Osteoblast (primary cell): ENCODE measurements around the gene RBM33. TPM values are rescaled to one million over a fixed set of nuclear protein-coding genes. Genes with fewer than 3 reads are reported as not detected.

ENCODE experiments used
- DNase-seq: peaks from one replicate; pipeline ENCODE4 v3.0.0; 2011; ENCODE audit warnings: low spot score, mixed read lengths; ENCODE audit not compliant: insufficient read length; ENCODE audit errors: missing footprints
- H2AFZ ChIP-seq: 2 replicates; pipeline ENCODE4 v1.6.0; 2011; ENCODE audit warnings: mild to moderate bottlenecking, low read length
- H3K27ac ChIP-seq: 2 replicates; pipeline ENCODE4 v1.5.1; 2011; ENCODE audit warnings: mild to moderate bottlenecking, low read depth, low read length, moderate library complexity
- H3K27me3 ChIP-seq: 2 replicates; pipeline ENCODE4 v1.6.0; 2012; ENCODE audit warnings: mild to moderate bottlenecking, control low read depth, inconsistent platforms, low read length, moderate library complexity; ENCODE audit not compliant: insufficient read depth
- H3K36me3 ChIP-seq: 2 replicates; pipeline ENCODE4 v1.5.1; 2011; ENCODE audit warnings: mild to moderate bottlenecking, low read length, control low read depth, moderate library complexity; ENCODE audit not compliant: insufficient read depth
- H3K4me1 ChIP-seq: 2 replicates; pipeline ENCODE4 v1.5.1; 2011; ENCODE audit warnings: mild to moderate bottlenecking, low read length, control low read depth, moderate library complexity; ENCODE audit not compliant: insufficient read depth
- H3K4me2 ChIP-seq: 2 replicates; pipeline ENCODE4 v1.6.0; 2011; ENCODE audit warnings: mild to moderate bottlenecking, low read length; ENCODE audit not compliant: insufficient read depth
- H3K4me3 ChIP-seq: fragments of 200-600 bp; sonication (generic); 3 replicates; pipeline ENCODE4 v1.5.1; 2012; ENCODE audit warnings: mild to moderate bottlenecking, low read length, inconsistent platforms; ENCODE audit not compliant: insufficient read depth
- H3K79me2 ChIP-seq: 2 replicates; pipeline ENCODE4 v1.6.0; 2012; ENCODE audit warnings: mild to moderate bottlenecking, low read length, control low read depth, inconsistent platforms; ENCODE audit not compliant: insufficient read depth
- H3K9me3 ChIP-seq: 2 replicates; pipeline ENCODE4 v1.5.1; 2011; ENCODE audit warnings: low read depth, low read length, control low read depth
- H4K20me1 ChIP-seq: 2 replicates; pipeline ENCODE4 v1.6.0; 2012; ENCODE audit warnings: mild to moderate bottlenecking, low read length, control low read depth; ENCODE audit not compliant: insufficient read depth
- CTCF ChIP-seq: IDR thresholded peaks from 2 replicates; pipeline ENCODE4 v1.5.1; 2011; ENCODE audit warnings: mild to moderate bottlenecking, low read depth, low read length, moderate library complexity; ENCODE audit errors: extremely low read depth
- total RNA-seq: library from RNA; depleted of rRNA; stranded (reverse); fragments of >200 nt; gene quantifications from 2 replicates; pipeline ENCODE4 v1.2.3, GENCODE V29; 2012

Gene RBM33
- total RNA-seq, 1 donor: 27.5 TPM

- peaks cover 31% of the 10 kb centered on the region for H3K27me3 ChIP-seq
- no peak overlapping the region for H3K4me2 ChIP-seq
- no peaks in the 10 kb centered on the region for H3K4me1 ChIP-seq
- peak; percentile 89 for DNase-seq
- TF ChIP-seq CTCF: no peak
- no peaks in the 10 kb centered on the region for H3K36me3 ChIP-seq
- H2AFZ ChIP-seq: no peak overlapping the region
- no peaks in the 10 kb centered on the region for H4K20me1 ChIP-seq
- H3K4me3 ChIP-seq: no peak overlapping the region
- no peak overlapping the region for H3K27ac ChIP-seq
- H3K79me2 ChIP-seq: no peaks in the 10 kb centered on the region
- H3K9me3 ChIP-seq: no peaks in the 10 kb centered on the region
Measured at GRCh38 chr7:155797262-155798250, 153.1 kb downstream of the RBM33 start.

- no peak for TF ChIP-seq CTCF
- Histone ChIP-seq H3K27ac (no peak overlapping the region), H3K27me3 (peaks cover 42% of the 10 kb centered on the region), H3K9me3 (no peaks in the 10 kb centered on the region), H3K36me3 (no peaks in the 10 kb centered on the region), H3K4me2 (peak overlapping the region; percentile 40), H3K79me2 (no peaks in the 10 kb centered on the region), H2AFZ (peak overlapping the region; percentile 62), H4K20me1 (no peaks in the 10 kb centered on the region), H3K4me3 (peak overlapping the region; percentile 22), H3K4me1 (no peaks in the 10 kb centered on the region)
- peak; percentile 46 for DNase-seq
Measured at GRCh38 chr7:155798673-155799439, 154.4 kb downstream of the RBM33 start.

- peak overlapping the region; percentile 22 for H3K4me3 ChIP-seq
- H3K4me1 ChIP-seq: no peaks in the 10 kb centered on the region
- H3K27ac ChIP-seq: no peak overlapping the region
- peaks cover 49% of the 10 kb centered on the region for H3K27me3 ChIP-seq
- H3K9me3 ChIP-seq: no peaks in the 10 kb centered on the region
- no peaks in the 10 kb centered on the region for H3K36me3 ChIP-seq
- no peaks in the 10 kb centered on the region for H4K20me1 ChIP-seq
- TF ChIP-seq CTCF: no peak
- peak; percentile 91 for DNase-seq
- peak overlapping the region; percentile 62 for H2AFZ ChIP-seq
- H3K4me2 ChIP-seq: peak overlapping the region; percentile 40
- no peaks in the 10 kb centered on the region for H3K79me2 ChIP-seq
Measured at GRCh38 chr7:155799514-155799913, 155.1 kb downstream of the RBM33 start.

GRCh38 chr7:155800301-155800700 lies 155.8 kb downstream of the RBM33 start:
- Histone ChIP-seq H3K4me3 (no peak overlapping the region), H3K27ac (no peak overlapping the region), H4K20me1 (no peaks in the 10 kb centered on the region), H3K79me2 (no peaks in the 10 kb centered on the region), H3K9me3 (no peaks in the 10 kb centered on the region), H3K4me1 (peaks cover 2% of the 10 kb centered on the region), H2AFZ (no peak overlapping the region), H3K4me2 (no peak overlapping the region), H3K36me3 (no peaks in the 10 kb centered on the region), H3K27me3 (peaks cover 52% of the 10 kb centered on the region)
- no peak for TF ChIP-seq CTCF
- peak; percentile 85 for DNase-seq
